LHCN-M2 (cell line): ENCODE data around the gene RPA1. TPM values are rescaled to one million over a fixed set of nuclear protein-coding genes. Genes with fewer than 3 reads are reported as not detected.

Experiments
- DNase-seq: peaks from one replicate; pipeline ENCODE4 v3.0.0-alpha.2; 2012; ENCODE audit warnings: low read depth
- total RNA-seq: library from RNA; depleted of rRNA; stranded (reverse); fragments of >200 nt; gene quantifications from 2 replicates; pipeline ENCODE4 v1.2.3, GENCODE V29; 2014

The RPA1 gene
- total RNA-seq, 1 experiment from 2014 or later, result 28.1 TPM

- DNase-seq, result peak; percentile 73
Measured at GRCh38 chr17:1908699-1909309, 79.0 kb downstream of the RPA1 start.

- no peak for DNase-seq
Measured at GRCh38 chr17:1909985-1910384, 80.2 kb downstream of the RPA1 start.

- DNase-seq, result no peak
Measured at GRCh38 chr17:1912146-1912545, 82.3 kb downstream of the RPA1 start.

- no peak for DNase-seq
Measured at GRCh38 chr17:1913702-1914101, 83.9 kb downstream of the RPA1 start.

- peak; percentile 21 for DNase-seq
Measured at GRCh38 chr17:1914661-1915083, 84.9 kb downstream of the RPA1 start.

- no peak for DNase-seq
Measured at GRCh38 chr17:1915889-1916288, 86.1 kb downstream of the RPA1 start.

GRCh38 chr17:1916316-1916715 is 86.5 kb downstream of the RPA1 start:
- no peak for DNase-seq

GRCh38 chr17:1916963-1917715 is 87.3 kb downstream of the RPA1 start:
- DNase-seq, result no peak

- no peak for DNase-seq
Measured at GRCh38 chr17:1918346-1919162, 88.7 kb downstream of the RPA1 start.

GRCh38 chr17:1919201-1919600 is 89.4 kb downstream of the RPA1 start:
- no peak for DNase-seq

GRCh38 chr17:1920948-1921351 is 91.1 kb downstream of the RPA1 start:
- no peak for DNase-seq

- DNase-seq, result no peak
Measured at GRCh38 chr17:1928976-1929375, 99.2 kb downstream of the RPA1 start.

GRCh38 chr17:1930337-1930645 is 100.5 kb downstream of the RPA1 start:
- no peak for DNase-seq

- DNase-seq, result no peak
Measured at GRCh38 chr17:1931844-1932579, 102.2 kb downstream of the RPA1 start.

GRCh38 chr17:1933875-1934715 is 104.3 kb downstream of the RPA1 start:
- no peak for DNase-seq

- no peak for DNase-seq
Measured at GRCh38 chr17:1934901-1935300, 105.1 kb downstream of the RPA1 start.

- DNase-seq, result no peak
Measured at GRCh38 chr17:1936766-1937165, 107.0 kb downstream of the RPA1 start.

GRCh38 chr17:1937461-1937860 is 107.7 kb downstream of the RPA1 start:
- DNase-seq, result no peak

GRCh38 chr17:1939981-1940809 is 110.4 kb downstream of the RPA1 start:
- DNase-seq, result peak; percentile 75

GRCh38 chr17:1940810-1941185 is 111.0 kb downstream of the RPA1 start:
- no peak for DNase-seq
